ENCODE data around the gene HSPA6.

- no peak for TF ChIP-seq POLR2AphosphoS5 (IDR thresholded peaks at IDR 0.05; ENCODE audit: low read depth, low read length)
- TF ChIP-seq POLR2A (IDR thresholded peaks at IDR 0.05; ENCODE audit: low read depth, low read length): no peak
- no peak for TF ChIP-seq TAF1 (IDR thresholded peaks at IDR 0.05; ENCODE audit: low read depth, low read length)
- no peak for TF ChIP-seq SPI1 (IDR thresholded peaks at IDR 0.05; ENCODE audit: low read depth, low read length)
- no peak for TF ChIP-seq PAX5 (IDR thresholded peaks at IDR 0.05; ENCODE audit: insufficient read depth, low read length, severe bottlenecking)
- TF ChIP-seq POU2F2 (IDR thresholded peaks at IDR 0.05; ENCODE audit: low read depth, low read length): no peak
Measured at GRCh38 chr1:161503394-161503748, 21.0 kb upstream of the HSPA6 start.
